ENCODE results near the gene PAQR5. TPM values are rescaled to one million over a fixed set of nuclear protein-coding genes. Genes with fewer than 3 reads are reported as not detected.
A peak's percentile ranks its signal among the peaks of the same experiment; 100 is the strongest.

Gene PAQR5
- total RNA-seq, 1 donor from 2014 or later, result not detected

- no peak for DNase-seq (ENCODE audit: extremely low read depth, low read depth, low spot score)
Observed at GRCh38 chr15:69389426-69389825, 90.7 kb downstream of the PAQR5 start.

GRCh38 chr15:69390575-69390974 lies 91.9 kb downstream of the PAQR5 start:
- DNase-seq (ENCODE audit: extremely low read depth, low read depth, low spot score), result no peak

DNA sequence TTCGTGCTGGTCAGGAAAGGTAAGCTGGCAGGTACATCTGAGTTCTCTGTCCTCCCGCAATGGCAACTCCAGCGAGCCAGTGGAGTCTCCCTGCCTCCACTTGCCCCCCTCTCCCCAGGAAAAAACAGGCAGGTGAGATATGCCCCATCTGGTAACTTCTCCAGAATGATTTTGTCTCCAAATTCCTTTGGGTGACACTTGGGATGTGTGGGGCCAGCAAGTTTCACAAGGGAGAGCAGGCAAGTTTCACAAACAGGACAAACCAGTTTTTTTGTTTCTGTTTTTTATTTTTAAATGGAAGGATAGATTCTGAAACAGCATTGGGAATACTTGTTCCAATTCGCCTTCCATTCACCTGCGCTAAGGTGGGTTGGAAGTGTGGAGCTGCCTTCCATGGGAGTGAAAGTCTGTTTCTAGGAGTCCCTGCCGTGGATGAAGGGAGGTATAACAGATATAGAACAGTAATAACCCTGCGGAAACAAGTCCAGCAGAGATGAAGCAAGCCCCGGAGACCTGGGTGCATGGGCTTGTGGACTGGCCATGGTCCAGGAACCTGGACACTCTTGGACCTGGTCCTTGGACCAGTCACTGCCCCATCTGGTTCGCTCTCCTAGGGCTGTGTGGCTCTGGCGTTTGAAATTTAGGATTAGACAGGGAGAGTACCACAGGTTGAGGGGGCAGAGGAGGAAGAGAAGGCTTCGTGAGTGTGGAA lies 92.5 kb downstream of the PAQR5 start:
- DNase-seq (ENCODE audit: extremely low read depth, low read depth, low spot score), result no peak

DNA sequence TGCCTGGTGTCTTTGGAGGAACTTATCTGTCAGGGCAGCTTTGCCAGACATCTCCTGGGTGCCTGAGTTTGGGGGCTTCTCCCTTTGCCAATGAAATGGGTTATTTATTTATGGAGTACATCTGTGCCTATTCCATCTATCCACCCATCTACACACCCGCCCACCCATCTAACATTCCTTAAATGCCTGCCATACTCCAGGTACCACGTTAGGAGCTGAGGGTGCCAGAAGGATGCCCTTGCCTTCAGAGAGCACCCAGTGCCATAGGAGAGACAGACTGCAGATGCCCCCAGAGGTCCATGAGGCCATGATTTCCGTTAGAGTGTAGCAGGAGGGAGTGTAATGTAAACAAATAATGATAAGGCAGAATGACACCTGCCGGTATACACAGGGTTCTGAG lies 93.6 kb downstream of the PAQR5 start:
- DNase-seq (ENCODE audit: extremely low read depth, low read depth, low spot score), result no peak

DNA sequence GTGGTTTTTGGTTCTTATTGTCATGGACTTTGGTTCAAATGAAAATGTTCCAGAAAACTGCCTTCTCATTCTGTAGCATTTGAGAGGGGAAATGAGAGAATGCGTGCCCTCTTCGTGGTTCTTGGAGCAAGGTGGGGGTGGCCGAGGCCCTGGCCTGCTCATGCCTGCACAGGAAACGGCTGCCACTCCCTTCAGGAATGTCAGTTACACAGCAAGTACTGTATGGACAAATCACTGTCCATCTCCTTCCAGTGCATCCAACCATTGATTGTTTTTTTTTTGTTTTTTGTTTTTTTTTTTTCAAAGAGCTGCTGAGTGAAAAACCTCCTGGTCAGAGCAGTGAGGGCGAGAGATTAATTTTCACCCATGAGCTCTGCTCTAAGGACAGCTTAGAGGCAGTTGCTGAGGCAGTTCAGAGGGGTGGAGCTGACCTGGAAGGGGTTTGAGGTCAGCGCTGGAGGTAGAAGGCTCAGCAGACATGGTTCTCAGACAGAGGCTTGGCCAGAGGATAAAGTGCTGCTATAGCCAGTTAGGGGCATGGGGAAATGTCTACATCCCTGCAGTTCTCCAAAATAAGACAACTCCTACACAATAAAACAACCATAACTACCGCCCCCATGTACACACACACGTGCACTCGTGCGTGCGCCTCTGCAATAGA lies 95.2 kb downstream of the PAQR5 start:
- no peak for DNase-seq (ENCODE audit: extremely low read depth, low read depth, low spot score)

- no peak for DNase-seq (ENCODE audit: extremely low read depth, low read depth, low spot score)
Observed at GRCh38 chr15:69394556-69395282, 96.0 kb downstream of the PAQR5 start.

GRCh38 chr15:69395460-69395859 lies 96.7 kb downstream of the PAQR5 start:
- DNase-seq (ENCODE audit: extremely low read depth, low read depth, low spot score), result no peak

- DNase-seq (ENCODE audit: extremely low read depth, low read depth, low spot score), result no peak
Observed at GRCh38 chr15:69395991-69396390, 97.3 kb downstream of the PAQR5 start.

GRCh38 chr15:69398491-69398891 lies 99.8 kb downstream of the PAQR5 start:
- DNase-seq (ENCODE audit: extremely low read depth, low read depth, low spot score), result no peak

- no peak for DNase-seq (ENCODE audit: extremely low read depth, low read depth, low spot score)
Observed at GRCh38 chr15:69400850-69401249, 102.1 kb downstream of the PAQR5 start.

GRCh38 chr15:69402816-69403215 lies 104.1 kb downstream of the PAQR5 start:
- no peak for DNase-seq (ENCODE audit: extremely low read depth, low read depth, low spot score)

DNA sequence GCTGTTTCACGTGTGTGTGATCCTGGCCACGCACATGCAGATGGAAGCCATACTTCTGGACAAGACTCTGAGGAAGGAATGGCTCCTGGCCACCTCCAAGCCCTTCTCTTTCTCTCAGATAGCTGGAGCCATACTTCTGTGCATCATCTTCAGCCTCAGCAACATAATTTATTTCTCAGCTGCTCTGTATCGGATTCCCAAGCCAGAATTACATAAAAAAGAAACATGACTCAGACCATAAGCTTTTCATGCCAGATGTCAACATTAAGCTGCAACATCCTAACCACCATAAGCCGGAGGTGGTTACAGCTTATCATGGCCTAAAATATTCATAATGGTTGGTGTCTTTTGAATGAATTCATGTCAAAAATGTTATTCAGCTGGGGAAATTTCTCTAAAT lies 104.9 kb downstream of the PAQR5 start:
- no peak for DNase-seq (ENCODE audit: extremely low read depth, low read depth, low spot score)

GRCh38 chr15:69405110-69405509 lies 106.4 kb downstream of the PAQR5 start:
- no peak for DNase-seq (ENCODE audit: extremely low read depth, low read depth, low spot score)

DNA sequence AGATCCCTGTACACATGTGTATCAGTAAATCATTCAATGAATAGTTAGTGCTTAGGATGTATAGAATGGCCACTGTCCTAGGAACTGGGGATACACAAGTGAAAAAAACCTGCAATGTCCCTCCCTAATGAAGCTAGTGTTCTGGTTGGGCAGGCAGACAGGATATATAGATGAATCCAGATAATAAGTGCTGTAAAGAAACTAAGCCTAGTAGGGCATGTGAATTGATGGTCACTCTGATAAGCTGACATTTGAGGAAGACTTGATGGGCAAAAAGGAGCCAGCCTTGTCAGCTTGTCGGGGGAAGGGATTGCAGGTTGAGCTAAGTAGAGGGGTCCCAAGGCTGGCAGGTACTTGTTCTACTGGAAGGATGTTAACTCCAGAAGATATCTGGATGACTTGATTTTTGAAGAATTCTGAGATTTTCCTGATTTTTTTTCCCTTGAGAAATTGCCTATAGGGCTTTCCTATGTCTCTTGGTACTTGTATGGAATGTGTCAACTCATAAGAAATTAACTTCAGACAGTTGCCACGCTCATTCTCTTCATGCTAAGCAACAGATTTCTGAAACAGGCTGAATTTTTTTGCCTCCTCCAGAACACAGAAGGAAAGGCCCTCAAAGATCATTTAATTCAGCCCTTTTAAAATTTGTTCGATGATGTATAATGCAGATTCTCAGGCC lies 109.1 kb downstream of the PAQR5 start:
- DNase-seq (ENCODE audit: extremely low read depth, low read depth, low spot score), result no peak

DNA sequence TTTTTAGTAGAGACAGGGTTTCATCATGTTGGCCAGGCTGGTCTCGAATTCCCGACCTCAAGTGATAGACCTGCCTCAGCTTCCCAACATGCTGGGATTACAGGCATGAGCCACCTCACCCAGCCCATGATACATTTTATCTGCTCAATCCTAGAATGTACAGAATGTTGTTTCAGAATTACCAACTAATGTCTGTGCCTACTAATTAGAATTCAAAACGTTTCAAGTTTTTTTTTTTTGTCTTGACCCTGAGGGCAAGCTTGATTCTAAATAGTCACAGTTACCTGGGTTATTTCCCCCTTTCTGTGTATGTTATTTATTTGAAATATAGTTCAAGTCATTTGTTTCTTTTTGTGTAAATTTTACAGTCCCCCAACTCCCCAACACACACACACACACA lies 110.1 kb downstream of the PAQR5 start:
- DNase-seq (ENCODE audit: extremely low read depth, low read depth, low spot score), result no peak

- DNase-seq (ENCODE audit: extremely low read depth, low read depth, low spot score), result no peak
Observed at GRCh38 chr15:69410248-69410874, 111.6 kb downstream of the PAQR5 start.

DNA sequence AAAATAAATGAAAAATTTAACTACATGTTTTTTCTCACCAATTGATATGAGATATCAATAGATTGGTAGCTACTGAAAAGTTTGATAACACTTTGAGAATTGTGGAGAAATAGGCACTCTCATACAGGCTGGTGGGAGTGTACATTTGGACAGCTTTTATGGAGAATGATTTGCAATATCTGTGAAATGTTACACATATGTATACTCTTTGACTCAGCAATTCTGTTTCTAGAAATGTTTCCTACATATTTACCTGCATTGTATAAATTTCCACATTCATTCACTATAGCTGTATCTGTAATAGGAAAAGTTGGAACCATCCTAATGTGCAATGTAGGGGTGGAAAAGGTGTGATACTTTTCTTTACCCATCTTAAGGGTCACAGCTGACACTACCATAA lies 113.6 kb downstream of the PAQR5 start:
- DNase-seq (ENCODE audit: extremely low read depth, low read depth, low spot score), result no peak

DNA sequence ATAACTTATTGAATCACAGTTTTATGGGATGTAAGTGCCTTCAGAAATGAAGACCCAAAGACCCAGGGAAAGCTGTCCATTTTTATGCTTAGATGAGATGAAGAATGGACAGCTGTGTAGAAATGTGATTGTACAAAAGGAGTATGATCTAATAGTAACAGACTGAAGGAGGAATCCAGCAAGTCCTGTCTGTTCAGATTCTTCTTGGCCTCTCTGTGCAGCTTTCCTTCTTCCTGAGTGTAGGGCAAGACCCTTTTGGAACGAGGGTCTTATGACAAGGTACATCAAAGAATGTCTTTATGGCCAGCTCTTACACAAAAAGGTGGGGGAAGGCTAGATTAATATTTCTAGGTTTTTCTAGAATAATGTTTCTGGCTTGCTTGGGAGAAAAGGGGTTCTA lies 114.0 kb downstream of the PAQR5 start:
- no peak for DNase-seq (ENCODE audit: extremely low read depth, low read depth, low spot score)

DNA sequence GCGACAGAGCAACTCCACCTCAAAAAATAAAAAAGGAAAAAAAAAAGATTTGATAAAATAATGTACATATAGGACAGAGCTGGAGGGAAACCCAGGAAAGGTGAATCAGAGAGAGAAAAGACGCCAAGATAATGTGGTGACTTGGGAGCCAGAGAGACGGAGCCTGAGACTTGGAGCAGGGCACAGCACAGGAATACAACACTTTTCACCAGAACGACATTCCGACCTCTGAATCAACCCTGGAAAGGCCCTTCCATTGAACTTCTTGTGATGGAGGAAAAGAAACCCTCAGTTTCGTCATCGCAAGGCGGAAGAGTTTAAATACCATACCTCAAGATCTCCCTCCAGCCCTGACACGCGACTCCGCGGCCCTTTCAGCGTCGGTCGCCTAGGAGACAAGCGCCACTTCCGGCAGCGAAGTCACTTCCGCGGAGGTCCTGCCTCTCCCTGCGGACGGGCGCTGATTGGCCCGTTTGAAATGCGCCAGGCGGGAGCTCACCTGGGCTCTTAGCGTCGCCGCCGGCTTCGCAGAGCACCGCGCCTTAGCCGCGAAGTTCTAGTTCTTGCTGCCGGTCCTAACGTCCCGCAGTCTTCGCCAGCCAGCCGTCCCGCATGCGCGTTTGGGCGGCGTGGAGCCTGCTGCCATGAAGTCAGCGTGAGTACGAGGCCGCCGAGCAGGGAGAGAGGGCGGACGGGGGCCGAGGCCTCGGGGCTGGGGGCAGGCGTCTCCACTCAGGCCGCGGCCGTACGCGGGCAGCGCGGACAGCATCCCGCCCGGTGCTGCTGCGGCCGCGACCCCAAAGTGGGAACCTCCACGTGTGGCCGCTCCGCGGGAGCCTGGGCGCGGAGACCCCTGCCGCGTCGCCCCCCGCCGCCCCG lies 115.3 kb downstream of the PAQR5 start, which contains the start of gene KIF23:
Gene KIF23, plus strand, starts transcription at position 528 of the 879 bp plus-strand sequence. Its CDS starts 117 bp downstream, at position 645.
- DNase-seq (ENCODE audit: extremely low read depth, low read depth, low spot score), result peak; percentile 71

DNA sequence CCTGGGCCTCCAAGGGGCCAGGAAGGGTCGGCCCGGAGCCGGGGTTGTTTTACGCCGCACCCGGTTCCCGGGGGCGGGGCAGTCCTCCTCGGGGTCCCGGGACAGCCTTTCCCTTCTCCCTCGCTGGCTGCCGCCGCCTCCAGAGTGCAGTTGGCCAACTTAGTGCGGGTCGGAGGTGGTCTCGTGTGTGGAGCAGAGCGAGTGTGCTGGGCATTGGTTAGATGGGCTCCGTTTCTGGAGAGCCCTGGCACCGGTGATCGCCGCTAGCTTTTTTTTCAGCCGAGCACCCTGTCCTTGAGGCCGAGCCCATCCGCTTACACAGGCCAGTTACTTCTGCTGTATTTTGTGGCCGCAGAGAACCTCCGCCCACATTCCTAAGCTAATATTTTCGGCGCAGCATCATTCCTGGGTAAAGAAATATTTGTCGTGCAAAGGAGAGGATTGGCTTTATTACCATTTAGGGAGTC lies 116.0 kb downstream of the PAQR5 start:
- DNase-seq (ENCODE audit: extremely low read depth, low read depth, low spot score), result peak; percentile 52

Measured in glomerular endothelial cell (primary cell).